GM21619 (cell line): Measurements from ENCODE around the gene CHD8.
A peak's percentile ranks its signal among the peaks of the same experiment; 100 is the strongest.

Source experiments
- ATAC-seq: cut with Tn5 transposase; IDR thresholded peaks from one replicate; pipeline ENCODE4 v1.9.1; 2021; ENCODE audit not compliant: unreplicated experiment

The CHD8 gene

DNA sequence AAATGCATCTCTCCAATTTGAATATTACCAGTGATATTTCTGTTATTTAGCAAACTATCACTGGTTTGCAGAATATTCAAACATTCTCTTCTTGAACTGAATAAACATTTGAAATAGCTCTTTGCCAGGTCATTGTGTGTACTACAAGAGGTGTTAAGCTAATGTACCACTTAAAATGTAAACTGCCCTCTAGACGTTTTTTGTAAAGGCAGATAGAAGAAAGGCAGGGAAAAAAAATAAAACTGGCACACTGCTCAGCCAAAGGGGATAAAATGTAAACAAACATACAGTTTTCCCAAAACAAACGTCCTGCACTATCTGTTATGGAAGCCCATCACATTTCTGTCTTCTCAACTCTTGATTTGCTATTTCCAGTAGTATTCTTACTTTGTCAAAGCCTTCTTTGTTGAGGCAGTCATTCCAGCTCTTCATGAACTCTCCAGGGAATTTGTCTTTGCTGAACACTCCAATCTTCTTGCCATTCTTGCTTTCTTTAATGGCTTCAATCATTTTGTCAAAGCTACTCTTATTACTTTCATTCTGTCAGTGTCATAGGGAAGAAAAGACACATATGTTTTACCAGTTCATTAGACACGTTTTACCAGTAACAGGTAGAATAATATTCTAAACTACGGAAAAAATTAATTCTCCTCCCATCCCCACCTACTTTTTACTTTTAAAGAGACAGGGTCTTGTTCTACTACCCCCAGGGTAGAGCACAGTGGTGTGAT lies 85.8 kb downstream of the CHD8 start:
- no peak for ATAC-seq

- no peak for ATAC-seq
Observed at GRCh38 chr14:21367582-21368144, 88.3 kb downstream of the CHD8 start.

GRCh38 chr14:21356511-21356910 lies 99.4 kb downstream of the CHD8 start:
- ATAC-seq: no peak

- peak; percentile 51 for ATAC-seq
Observed at GRCh38 chr14:21352587-21352986, 103.3 kb downstream of the CHD8 start.

- ATAC-seq: no peak
Observed at GRCh38 chr14:21350539-21350938, 105.4 kb downstream of the CHD8 start.

GRCh38 chr14:21347201-21347600 lies 108.7 kb downstream of the CHD8 start:
- no peak for ATAC-seq

DNA sequence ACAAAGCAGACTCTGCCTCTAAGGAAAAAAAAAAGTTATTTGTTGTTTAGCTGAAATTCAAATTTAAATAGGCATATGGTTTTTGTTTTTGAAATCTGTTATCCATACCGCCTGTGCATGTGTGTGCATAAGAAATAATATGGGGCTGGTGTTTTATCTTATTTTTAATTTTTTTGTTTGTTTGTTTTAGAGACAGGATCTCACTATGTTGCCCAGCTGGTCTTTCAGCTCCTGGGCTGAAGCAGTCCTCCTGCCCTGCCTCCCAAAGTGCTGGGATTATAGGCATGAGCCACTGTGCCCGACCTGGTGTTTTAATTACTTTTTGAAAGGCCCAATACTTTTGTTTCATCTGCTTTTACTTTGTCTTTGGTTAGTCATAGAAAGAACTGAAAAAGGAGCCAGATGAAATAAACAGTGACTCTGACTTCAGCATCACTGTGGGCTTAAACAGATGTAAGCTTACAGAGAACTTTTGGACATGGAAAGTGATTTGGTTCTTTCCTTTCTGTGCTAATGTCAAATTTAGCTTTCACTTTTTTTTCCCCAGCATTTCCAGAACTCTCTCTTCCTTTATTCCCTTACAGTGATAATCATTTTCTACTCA lies 109.3 kb downstream of the CHD8 start:
- ATAC-seq: no peak

- no peak for ATAC-seq
Observed at GRCh38 chr14:21343035-21343794, 112.7 kb downstream of the CHD8 start.
